HepG2 (cell line): ENCODE data around the gene GRHL1. TPM values are rescaled to one million over a fixed set of nuclear protein-coding genes. Genes with fewer than 3 reads are reported as not detected.
A peak's percentile ranks its signal among the peaks of the same experiment; 100 is the strongest.

Source experiments
- CENPX ChIP-seq: sonication (generic); formaldehyde crosslinking; IDR thresholded peaks from 2 replicates; pipeline ENCODE4 v1.9.0; 2021; ENCODE audit warnings: mild to moderate bottlenecking, missing genetic modification reagents, moderate library complexity
- ELF4 ChIP-seq: sonication (generic); formaldehyde crosslinking; IDR thresholded peaks from 2 replicates; pipeline ENCODE4 v1.5.0; 2020; ENCODE audit warnings: missing genetic modification reagents, mild to moderate bottlenecking, moderate library complexity, borderline replicate concordance
- FOXO1 ChIP-seq: sonication (generic); formaldehyde crosslinking; IDR thresholded peaks from 2 replicates; pipeline ENCODE4 v1.4.0; 2020; ENCODE audit warnings: missing genetic modification reagents
- HDAC2 ChIP-seq: sonication (generic); formaldehyde crosslinking; IDR thresholded peaks from 2 replicates; pipeline ENCODE4 v1.4.0; 2020; ENCODE audit warnings: missing genetic modification reagents
- HDAC6 ChIP-seq: fragments of 200-600 bp; sonication (generic); IDR thresholded peaks from 2 replicates; pipeline ENCODE4 v1.7.0; 2017; ENCODE audit warnings: mild to moderate bottlenecking, antibody characterized with exemption, low read length, low read depth
- HOXD1 ChIP-seq: sonication (generic); formaldehyde crosslinking; IDR thresholded peaks from 2 replicates; pipeline ENCODE4 v1.5.0; 2020; ENCODE audit warnings: missing genetic modification reagents
- KDM4B ChIP-seq: sonication (generic); formaldehyde crosslinking; IDR thresholded peaks from 2 replicates; pipeline ENCODE4 v1.4.0; 2020; ENCODE audit warnings: missing genetic modification reagents
- MNT ChIP-seq: fragments of 450-650 bp; IDR thresholded peaks from 2 replicates; pipeline ENCODE4 v1.6.1; 2016
- NONO ChIP-seq, 2 experiments: fragments of 450-650 bp in 1 of 2; sonication (generic) in 1 of 2; formaldehyde crosslinking in 1 of 2; IDR thresholded peaks in 1 of 2; conservative IDR thresholded peaks in 1 of 2; 2 replicates each; pipeline versions ENCODE4 v1.6.1 to v1.8.0; 2017 to 2022; ENCODE audit warnings: mild to moderate bottlenecking in 1 of 2, missing genetic modification reagents in 1 of 2, moderate library complexity in 1 of 2
- NR1H2 ChIP-seq: sonication (generic); formaldehyde crosslinking; IDR thresholded peaks from 2 replicates; pipeline ENCODE4 v1.8.1; 2022; ENCODE audit warnings: low read depth, missing genetic modification reagents, borderline replicate concordance
- NR2F1 ChIP-seq, 2 experiments: fragments of 450-650 bp in 1 of 2; formaldehyde crosslinking in 1 of 2; IDR thresholded peaks; 2 replicates each; pipeline versions ENCODE4 v1.5.0 to v1.6.1; 2016 to 2020; ENCODE audit warnings: mild to moderate bottlenecking in 1 of 2, missing compliant biosample characterization in 1 of 2, missing genetic modification reagents in 1 of 2, moderate library complexity in 1 of 2
- PITX1 ChIP-seq: sonication (generic); formaldehyde crosslinking; IDR thresholded peaks from 2 replicates; pipeline ENCODE4 v1.5.1; 2020; ENCODE audit warnings: mild to moderate bottlenecking, missing genetic modification reagents
- ZMAT3 ChIP-seq: sonication (generic); formaldehyde crosslinking; conservative IDR thresholded peaks from 2 replicates; pipeline ENCODE4 v1.7.0; 2021; ENCODE audit warnings: missing genetic modification reagents
- ZNF136 ChIP-seq: sonication (generic); formaldehyde crosslinking; IDR thresholded peaks from 2 replicates; pipeline ENCODE4 v1.8.1; 2022; ENCODE audit warnings: low read depth, mild to moderate bottlenecking, moderate library complexity, missing genetic modification reagents
- ZNF232 ChIP-seq: sonication (generic); formaldehyde crosslinking; IDR thresholded peaks from 2 replicates; pipeline ENCODE4 v1.4.0; 2020; ENCODE audit warnings: missing genetic modification reagents, borderline replicate concordance
- ZNF576 ChIP-seq: sonication (generic); formaldehyde crosslinking; IDR thresholded peaks from 2 replicates; pipeline ENCODE4 v1.4.0; 2020; ENCODE audit warnings: mild to moderate bottlenecking, missing genetic modification reagents
- ZNF598 ChIP-seq: sonication (generic); formaldehyde crosslinking; IDR thresholded peaks from 2 replicates; pipeline ENCODE4 v1.5.1; 2020; ENCODE audit warnings: mild to moderate bottlenecking, missing genetic modification reagents, borderline replicate concordance
- ZNF616 ChIP-seq: sonication (generic); formaldehyde crosslinking; IDR thresholded peaks from 2 replicates; pipeline ENCODE4 v1.5.0; 2020; ENCODE audit warnings: low read depth, mild to moderate bottlenecking, missing genetic modification reagents
- ZNF674 ChIP-seq: sonication (generic); formaldehyde crosslinking; IDR thresholded peaks from 2 replicates; pipeline ENCODE4 v1.5.0; 2020; ENCODE audit warnings: low read depth, mild to moderate bottlenecking, missing genetic modification reagents
- ZNF678 ChIP-seq: sonication (generic); formaldehyde crosslinking; IDR thresholded peaks from 2 replicates; pipeline ENCODE4 v1.4.0; 2020; ENCODE audit warnings: mild to moderate bottlenecking, missing genetic modification reagents
- polyA plus RNA-seq, 8 experiments: library from polyadenylated mRNA; depleted of rRNA in 3 of 8; stranded (reverse) in 7 of 8; unstranded in 1 of 8; fragments of >200 nt; fragmentation: Illumina TruSeq in 4 of 8; extraction: Trizol in 4 of 8; gene quantifications; 2 replicates each; pipeline versions ENCODE4 v1.2.1 to v1.2.3, GENCODE V29; 2011 to 2016; ENCODE audit warnings: low read depth in 4 of 8, missing spikeins in 1 of 8, mixed read lengths in 1 of 8; ENCODE audit not compliant: insufficient read depth in 1 of 8
- total RNA-seq, 5 experiments: library from RNA; depleted of rRNA; stranded (reverse); fragments of >200 nt; fragmentation: Illumina TruSeq; extraction: Trizol; gene quantifications; 2 replicates each; pipeline ENCODE4 v1.2.3, GENCODE V29; 2016; ENCODE audit warnings: low read depth in 1 of 5
- TF ChIP-seq, protein P1 (sequence below): sonication (generic); formaldehyde crosslinking; IDR thresholded peaks from 2 replicates; pipeline ENCODE4 v1.4.0; 2020; ENCODE audit warnings: missing genetic modification reagents, mild to moderate bottlenecking, borderline replicate concordance
- TF ChIP-seq, protein P2 (sequence below): sonication (generic); formaldehyde crosslinking; conservative IDR thresholded peaks from 2 replicates; pipeline ENCODE4 v1.4.0; 2020; ENCODE audit warnings: missing genetic modification reagents
- TF ChIP-seq, protein P3 (sequence below): sonication (generic); formaldehyde crosslinking; IDR thresholded peaks from 2 replicates; pipeline ENCODE4 v1.5.0; 2020; ENCODE audit warnings: missing genetic modification reagents, mild to moderate bottlenecking, borderline replicate concordance
- TF ChIP-seq, protein P4 (sequence below): sonication (generic); formaldehyde crosslinking; IDR thresholded peaks from 2 replicates; pipeline ENCODE4 v1.4.0; 2020; ENCODE audit warnings: missing genetic modification reagents, low read depth, mild to moderate bottlenecking, borderline replicate concordance

The GRHL1 gene
- total and polyA plus RNA-seq, 2 of the 13 experiments (the other 11 are each of a cell fraction or from before 2014, with no cell fraction given): 9.3 to 12.0 TPM

DNA sequence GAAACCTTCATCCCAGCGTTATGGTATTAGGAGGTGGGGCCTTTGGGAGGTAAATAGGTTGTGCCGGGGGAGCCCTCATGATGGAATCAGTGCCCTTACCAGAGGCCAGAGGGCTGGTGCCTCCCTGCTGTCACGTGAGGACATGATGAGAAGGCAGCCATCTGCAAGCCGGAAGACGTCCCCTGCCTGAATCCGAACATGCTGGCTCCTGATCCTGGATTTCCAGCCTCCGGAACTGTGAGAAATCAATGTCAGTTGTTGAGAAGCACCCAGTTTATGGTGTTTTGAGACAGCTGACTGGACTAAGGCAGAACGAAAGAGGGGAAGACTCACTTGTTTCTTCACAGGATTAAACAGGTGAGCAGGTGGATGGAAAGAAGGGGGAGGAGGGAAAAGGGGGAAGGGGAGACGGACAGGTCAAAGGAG is 78.8 kb downstream of the GRHL1 start (continued):
- TF ChIP-seq, protein P1, sequence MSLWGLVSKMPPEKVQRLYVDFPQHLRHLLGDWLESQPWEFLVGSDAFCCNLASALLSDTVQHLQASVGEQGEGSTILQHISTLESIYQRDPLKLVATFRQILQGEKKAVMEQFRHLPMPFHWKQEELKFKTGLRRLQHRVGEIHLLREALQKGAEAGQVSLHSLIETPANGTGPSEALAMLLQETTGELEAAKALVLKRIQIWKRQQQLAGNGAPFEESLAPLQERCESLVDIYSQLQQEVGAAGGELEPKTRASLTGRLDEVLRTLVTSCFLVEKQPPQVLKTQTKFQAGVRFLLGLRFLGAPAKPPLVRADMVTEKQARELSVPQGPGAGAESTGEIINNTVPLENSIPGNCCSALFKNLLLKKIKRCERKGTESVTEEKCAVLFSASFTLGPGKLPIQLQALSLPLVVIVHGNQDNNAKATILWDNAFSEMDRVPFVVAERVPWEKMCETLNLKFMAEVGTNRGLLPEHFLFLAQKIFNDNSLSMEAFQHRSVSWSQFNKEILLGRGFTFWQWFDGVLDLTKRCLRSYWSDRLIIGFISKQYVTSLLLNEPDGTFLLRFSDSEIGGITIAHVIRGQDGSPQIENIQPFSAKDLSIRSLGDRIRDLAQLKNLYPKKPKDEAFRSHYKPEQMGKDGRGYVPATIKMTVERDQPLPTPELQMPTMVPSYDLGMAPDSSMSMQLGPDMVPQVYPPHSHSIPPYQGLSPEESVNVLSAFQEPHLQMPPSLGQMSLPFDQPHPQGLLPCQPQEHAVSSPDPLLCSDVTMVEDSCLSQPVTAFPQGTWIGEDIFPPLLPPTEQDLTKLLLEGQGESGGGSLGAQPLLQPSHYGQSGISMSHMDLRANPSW (CRISPR knock-in tag): no peak
- TF ChIP-seq ELF4 (CRISPR knock-in tag) (0 out of 2 replicates have a peak, but pooled peaks have one; percentile 31), FOXO1 (no peak), ZNF616 (CRISPR knock-in tag) (no peak), ZNF678 (no peak), ZNF576 (no peak), NONO (IDR thresholded peaks at IDR 0.05) (no peak), NONO (CRISPR knock-in tag; conservative IDR thresholded peaks at IDR 0.05) (no peak), KDM4B (no peak), NR1H2 (CRISPR knock-in tag) (no peak), NR2F1 (CRISPR knock-in tag; IDR thresholded peaks at IDR 0.05) (no peak), ZNF598 (CRISPR knock-in tag) (no peak), PITX1 (CRISPR knock-in tag) (peak; percentile 50; the same call in 1 of the 2 replicates), MNT (no peak), ZNF136 (CRISPR knock-in tag) (no peak), HDAC6 (no peak), ZNF232 (CRISPR knock-in tag) (no peak), ZMAT3 (no peak), HOXD1 (no peak), ZNF674 (CRISPR knock-in tag) (no peak), CENPX (CRISPR knock-in tag) (no peak), HDAC2 (CRISPR knock-in tag) (no peak)
- TF ChIP-seq, protein P2, sequence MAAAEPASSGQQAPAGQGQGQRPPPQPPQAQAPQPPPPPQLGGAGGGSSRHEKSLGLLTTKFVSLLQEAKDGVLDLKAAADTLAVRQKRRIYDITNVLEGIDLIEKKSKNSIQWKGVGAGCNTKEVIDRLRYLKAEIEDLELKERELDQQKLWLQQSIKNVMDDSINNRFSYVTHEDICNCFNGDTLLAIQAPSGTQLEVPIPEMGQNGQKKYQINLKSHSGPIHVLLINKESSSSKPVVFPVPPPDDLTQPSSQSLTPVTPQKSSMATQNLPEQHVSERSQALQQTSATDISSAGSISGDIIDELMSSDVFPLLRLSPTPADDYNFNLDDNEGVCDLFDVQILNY (CRISPR knock-in tag): no peak
- TF ChIP-seq, protein P3, sequence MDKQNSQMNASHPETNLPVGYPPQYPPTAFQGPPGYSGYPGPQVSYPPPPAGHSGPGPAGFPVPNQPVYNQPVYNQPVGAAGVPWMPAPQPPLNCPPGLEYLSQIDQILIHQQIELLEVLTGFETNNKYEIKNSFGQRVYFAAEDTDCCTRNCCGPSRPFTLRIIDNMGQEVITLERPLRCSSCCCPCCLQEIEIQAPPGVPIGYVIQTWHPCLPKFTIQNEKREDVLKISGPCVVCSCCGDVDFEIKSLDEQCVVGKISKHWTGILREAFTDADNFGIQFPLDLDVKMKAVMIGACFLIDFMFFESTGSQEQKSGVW (CRISPR knock-in tag): no peak
- TF ChIP-seq, protein P4, sequence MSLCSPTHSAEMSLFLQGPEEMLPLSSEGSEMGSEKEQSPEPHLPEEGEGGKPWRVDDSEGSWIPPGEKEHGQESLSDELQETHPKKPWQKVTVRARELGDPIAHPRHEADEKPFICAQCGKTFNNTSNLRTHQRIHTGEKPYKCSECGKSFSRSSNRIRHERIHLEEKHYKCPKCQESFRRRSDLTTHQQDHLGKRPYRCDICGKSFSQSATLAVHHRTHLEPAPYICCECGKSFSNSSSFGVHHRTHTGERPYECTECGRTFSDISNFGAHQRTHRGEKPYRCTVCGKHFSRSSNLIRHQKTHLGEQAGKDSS (CRISPR knock-in tag): peak; percentile 67
